ENCODE results near the gene DDX52. TPM values are rescaled to one million over a fixed set of nuclear protein-coding genes. Genes with fewer than 3 reads are reported as not detected.

DDX52 gene
- total and polyA plus RNA-seq, 7 donors, result 7.6 to 21.2 (median 16.5) TPM

DNA sequence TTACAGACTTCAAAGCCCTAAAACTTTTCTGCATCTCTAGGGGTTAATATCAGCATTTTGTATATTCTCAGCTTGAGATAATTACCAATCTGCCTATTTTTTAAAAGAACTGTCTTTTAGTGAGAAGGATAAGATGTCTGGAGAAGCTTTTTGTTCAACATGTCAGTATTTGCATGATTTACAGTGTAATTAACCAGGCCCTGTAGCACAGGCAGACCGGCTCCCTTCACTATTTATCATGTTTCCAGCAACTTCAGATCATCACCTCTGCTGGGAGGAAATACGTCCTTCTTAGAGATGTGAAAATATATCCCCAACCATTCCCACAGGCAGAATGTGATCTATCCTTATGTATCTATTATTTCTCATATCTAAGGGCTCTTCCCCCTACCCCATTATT is 8.6 kb upstream of the DDX52 start:
- no peak overlapping the region for H3K27ac ChIP-seq
- H3K27me3 ChIP-seq, result peaks cover 0 to 17% (median 0%) of the 10 kb centered on the region in 3 donors
- WGBS, 2 donors, result 34 to 73% methylated on average over 2 of the region's 2 CpGs
- intact Hi-C loops (cut with DNase I), result no loop called here
- H3K36me3 ChIP-seq, result no peaks in the 10 kb centered on the region
- H3K4me3 ChIP-seq, result no peak overlapping the region
- DNase-seq, result no peak
- TF ChIP-seq EP300 (IDR thresholded peaks at IDR 0.05), result no peak
- TF ChIP-seq, protein P1, sequence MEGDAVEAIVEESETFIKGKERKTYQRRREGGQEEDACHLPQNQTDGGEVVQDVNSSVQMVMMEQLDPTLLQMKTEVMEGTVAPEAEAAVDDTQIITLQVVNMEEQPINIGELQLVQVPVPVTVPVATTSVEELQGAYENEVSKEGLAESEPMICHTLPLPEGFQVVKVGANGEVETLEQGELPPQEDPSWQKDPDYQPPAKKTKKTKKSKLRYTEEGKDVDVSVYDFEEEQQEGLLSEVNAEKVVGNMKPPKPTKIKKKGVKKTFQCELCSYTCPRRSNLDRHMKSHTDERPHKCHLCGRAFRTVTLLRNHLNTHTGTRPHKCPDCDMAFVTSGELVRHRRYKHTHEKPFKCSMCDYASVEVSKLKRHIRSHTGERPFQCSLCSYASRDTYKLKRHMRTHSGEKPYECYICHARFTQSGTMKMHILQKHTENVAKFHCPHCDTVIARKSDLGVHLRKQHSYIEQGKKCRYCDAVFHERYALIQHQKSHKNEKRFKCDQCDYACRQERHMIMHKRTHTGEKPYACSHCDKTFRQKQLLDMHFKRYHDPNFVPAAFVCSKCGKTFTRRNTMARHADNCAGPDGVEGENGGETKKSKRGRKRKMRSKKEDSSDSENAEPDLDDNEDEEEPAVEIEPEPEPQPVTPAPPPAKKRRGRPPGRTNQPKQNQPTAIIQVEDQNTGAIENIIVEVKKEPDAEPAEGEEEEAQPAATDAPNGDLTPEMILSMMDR (IDR thresholded peaks at IDR 0.05), result no peak
- no peak for TF ChIP-seq POLR2AphosphoS5 (IDR thresholded peaks at IDR 0.05)
- TF ChIP-seq POLR2A (IDR thresholded peaks at IDR 0.05), result no peak
- H3K4me1 ChIP-seq, result no peaks in the 10 kb centered on the region
- H3K9me3 ChIP-seq, result no peaks in the 10 kb centered on the region

DNA sequence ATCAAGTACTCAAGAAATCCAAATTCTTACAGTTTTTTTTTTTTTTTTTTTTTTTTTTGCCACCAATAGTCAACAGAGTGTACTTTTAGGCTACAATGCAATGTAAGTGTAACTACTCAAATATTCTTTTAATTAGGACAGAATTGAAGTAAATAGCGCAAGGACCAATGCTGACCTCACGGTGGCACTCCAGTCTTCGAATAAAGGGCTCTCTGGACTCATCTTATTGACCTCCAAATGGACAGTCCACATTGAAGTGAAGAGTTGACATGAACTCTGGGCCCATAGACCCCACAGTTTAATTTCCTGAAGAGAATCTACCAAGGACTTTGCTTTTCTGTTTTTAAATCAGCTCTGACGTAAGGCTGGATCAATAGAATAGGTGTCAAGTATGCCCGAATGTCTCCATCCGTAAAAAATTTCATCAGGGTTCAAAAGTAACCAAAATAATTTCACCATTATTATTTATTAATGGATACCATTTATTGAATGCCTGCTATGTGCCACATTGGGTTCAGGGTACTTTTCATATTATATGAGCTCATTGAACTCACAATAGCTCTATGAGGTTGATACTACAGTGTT is 7.3 kb upstream of the DDX52 start:
- intact Hi-C loops (cut with DNase I), result no loop called here
- Histone ChIP-seq H3K36me3 (no peaks in the 10 kb centered on the region), H3K9me3 (no peaks in the 10 kb centered on the region), H3K4me1 (no peaks in the 10 kb centered on the region), H3K4me3 (no peak overlapping the region), H3K27me3 (peaks cover 0 to 21% (median 0%) of the 10 kb centered on the region in 3 donors), H3K27ac (no peak overlapping the region)
- 57 to 60% methylated on average over 6 of the region's 6 CpGs for WGBS, 2 donors
- TF ChIP-seq POLR2AphosphoS5 (IDR thresholded peaks at IDR 0.05) (no peak), POLR2A (IDR thresholded peaks at IDR 0.05) (no peak)
- no peak for DNase-seq

DNA sequence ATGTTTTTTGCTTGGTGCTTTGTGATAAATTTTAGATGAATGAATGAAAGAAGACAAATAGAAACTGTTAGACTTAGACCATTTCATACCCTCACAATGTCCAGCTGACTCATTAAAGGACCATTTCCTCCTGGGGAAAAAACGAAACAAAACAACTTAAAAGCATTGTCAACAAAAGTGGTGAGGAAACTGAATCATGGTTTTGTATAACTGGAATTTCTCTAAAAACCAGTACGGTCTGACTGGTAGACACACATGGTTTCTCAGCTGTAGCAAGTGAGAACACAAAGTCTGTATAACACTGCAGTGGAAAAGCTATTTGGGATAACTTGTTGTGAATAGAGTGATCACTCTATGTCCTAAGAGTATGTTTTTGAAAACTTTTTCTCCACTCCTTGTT is 5.3 kb upstream of the DDX52 start:
- no peak for DNase-seq
- 31 to 44% methylated on average over 2 of the region's 2 CpGs for WGBS, 2 donors
- peaks cover 0 to 5% (median 5%) of the 10 kb centered on the region in 4 donors for H3K4me1 ChIP-seq
- peaks cover 0 to 21% (median 0%) of the 10 kb centered on the region in 3 donors for H3K27me3 ChIP-seq
- H3K27ac ChIP-seq, result peak overlapping the region in 1 of 4 donors; percentile 23
- H3K36me3 ChIP-seq, result no peaks in the 10 kb centered on the region
- H3K9me3 ChIP-seq, result no peaks in the 10 kb centered on the region
- no peak overlapping the region for H3K4me3 ChIP-seq
- TF ChIP-seq EP300 (IDR thresholded peaks at IDR 0.05), result no peak
- no peak for TF ChIP-seq POLR2A (IDR thresholded peaks at IDR 0.05)
- intact Hi-C loops (cut with DNase I), result loop anchor here (10.0 kb wide), 1 partner anchor 776 kb away; the partner anchor contains the start of gene ARHGAP23

GRCh38 chr17:37647856-37648255 is 4.6 kb upstream of the DDX52 start:
- Histone ChIP-seq H3K4me1 (peaks cover 0 to 6% (median 5%) of the 10 kb centered on the region in 4 donors), H3K36me3 (no peaks in the 10 kb centered on the region), H3K4me3 (no peak overlapping the region), H3K27me3 (peaks cover 0 to 21% (median 0%) of the 10 kb centered on the region in 3 donors), H3K9me3 (no peaks in the 10 kb centered on the region), H3K27ac (no peak overlapping the region)
- DNase-seq, result no peak
- TF ChIP-seq POLR2A (IDR thresholded peaks at IDR 0.05) (no peak), POLR2AphosphoS5 (IDR thresholded peaks at IDR 0.05) (no peak), EP300 (IDR thresholded peaks at IDR 0.05) (no peak)
- TF ChIP-seq, protein P1 (IDR thresholded peaks at IDR 0.05), result no peak
- intact Hi-C loops (cut with DNase I), result loop anchor here (10.0 kb wide), 1 partner anchor 777 kb away; the partner anchor contains the start of gene ARHGAP23
- 84 to 92% methylated on average over 1 of the region's 1 CpG for WGBS, 2 donors

DNA sequence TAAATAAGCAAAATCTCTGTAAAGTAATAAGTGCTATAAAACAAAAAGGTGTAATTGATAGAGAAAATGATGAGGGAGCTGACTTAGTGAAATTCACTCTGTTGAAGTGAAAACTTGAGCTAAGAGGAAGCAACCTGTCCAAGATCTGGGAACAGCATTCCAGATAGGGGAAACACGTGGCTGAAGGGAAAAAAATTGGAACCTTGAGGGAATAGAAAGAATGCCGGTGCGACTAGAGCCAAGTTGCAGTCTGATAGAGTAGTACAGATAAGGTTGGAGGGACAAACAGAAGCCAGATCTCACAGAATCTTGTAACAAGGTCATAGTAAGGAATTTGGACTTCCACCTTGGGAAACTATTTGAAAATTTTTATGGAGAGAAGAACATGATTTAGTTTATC is 623 bp upstream of the DDX52 start:
- DNase-seq, result no peak
- Histone ChIP-seq H3K27me3 (peaks cover 0 to 10% (median 0%) of the 10 kb centered on the region in 3 donors), H3K27ac (peak overlapping the region; percentile 86 to 92 (median 90)), H3K4me3 (peak overlapping the region; percentile 60 to 81 (median 78)), H3K4me1 (peaks cover 0 to 42% (median 37%) of the 10 kb centered on the region in 4 donors), H3K36me3 (peaks cover 0 to 25% (median 3%) of the 10 kb centered on the region in 4 donors), H3K9me3 (no peaks in the 10 kb centered on the region)
- 4 to 27% methylated on average over 3 of the region's 3 CpGs for WGBS, 2 donors
- TF ChIP-seq POLR2AphosphoS5 (IDR thresholded peaks at IDR 0.05) (no peak), EP300 (IDR thresholded peaks at IDR 0.05) (no peak), POLR2A (IDR thresholded peaks at IDR 0.05) (no peak)
- TF ChIP-seq, protein P1 (IDR thresholded peaks at IDR 0.05), result no peak
- intact Hi-C loops (cut with DNase I), result loop anchor here (10.0 kb wide), 1 partner anchor 781 kb away; the partner anchor contains the start of gene ARHGAP23

Measured in sigmoid colon (tissue), 7 donors.